Epithelial cell of esophagus (primary cell): ENCODE results near the gene PLCL2.

ENCODE experiments used
- DNase-seq: peaks from one replicate; pipeline ENCODE4 v3.0.0; 2010; ENCODE audit warnings: low read depth
- H3K4me3 ChIP-seq: 2 replicates; pipeline ENCODE4 v1.5.1; 2011; ENCODE audit warnings: mild to moderate bottlenecking, low read length, control low read depth
- CTCF ChIP-seq: IDR thresholded peaks from 2 replicates; pipeline ENCODE4 v1.5.1; 2011; ENCODE audit warnings: low read depth, mild to moderate bottlenecking, low read length, control low read depth, inconsistent platforms; ENCODE audit not compliant: insufficient read depth; ENCODE audit errors: missing control alignments

Gene PLCL2

GRCh38 chr3:17030956-17031652 lies 146.3 kb downstream of the PLCL2 start:
- no peak for DNase-seq
- no peak overlapping the region for H3K4me3 ChIP-seq
- TF ChIP-seq CTCF: no peak

- peak; percentile 73 for TF ChIP-seq CTCF
- no peak overlapping the region for H3K4me3 ChIP-seq
- DNase-seq: peak; percentile 35
Observed at GRCh38 chr3:17032407-17033034, 147.8 kb downstream of the PLCL2 start.

- H3K4me3 ChIP-seq: no peak overlapping the region
- no peak for TF ChIP-seq CTCF
- DNase-seq: no peak
Observed at GRCh38 chr3:17033516-17034168, 148.9 kb downstream of the PLCL2 start.

GRCh38 chr3:17035033-17035432 lies 150.3 kb downstream of the PLCL2 start:
- no peak overlapping the region for H3K4me3 ChIP-seq
- DNase-seq: no peak
- no peak for TF ChIP-seq CTCF

- H3K4me3 ChIP-seq: no peak overlapping the region
- DNase-seq: no peak
- TF ChIP-seq CTCF: no peak
Observed at GRCh38 chr3:17035966-17036365, 151.2 kb downstream of the PLCL2 start.

GRCh38 chr3:17038141-17038540 lies 153.4 kb downstream of the PLCL2 start:
- H3K4me3 ChIP-seq: no peak overlapping the region
- no peak for DNase-seq
- TF ChIP-seq CTCF: no peak
